Middle frontal gyrus (tissue), 1 donor: ENCODE data around the gene DPYD.

ENCODE experiments used
- DNase-seq: peaks from one replicate; pipeline ENCODE4 v3.0.0-alpha.2; 2015; ENCODE audit warnings: low spot score; ENCODE audit errors: extremely low spot score

The DPYD gene

GRCh38 chr1:97721221-97721620 lies 199.6 kb downstream of the DPYD start:
- DNase-seq, result no peak

GRCh38 chr1:97712980-97713379 lies 207.9 kb downstream of the DPYD start:
- no peak for DNase-seq

GRCh38 chr1:97711858-97712257 lies 209.0 kb downstream of the DPYD start:
- DNase-seq, result no peak

- DNase-seq, result no peak
Observed at GRCh38 chr1:97693601-97694000, 227.2 kb downstream of the DPYD start.

- DNase-seq, result no peak
Observed at GRCh38 chr1:97691325-97691724, 229.5 kb downstream of the DPYD start.

- DNase-seq, result no peak
Observed at GRCh38 chr1:97685360-97685759, 235.5 kb downstream of the DPYD start.

- DNase-seq, result no peak
Observed at GRCh38 chr1:97680894-97681293, 239.9 kb downstream of the DPYD start.

GRCh38 chr1:97680470-97680869 lies 240.4 kb downstream of the DPYD start:
- DNase-seq, result no peak

- no peak for DNase-seq
Observed at GRCh38 chr1:97677702-97678101, 243.1 kb downstream of the DPYD start.

GRCh38 chr1:97674517-97674916 lies 246.3 kb downstream of the DPYD start:
- no peak for DNase-seq

- DNase-seq, result no peak
Observed at GRCh38 chr1:97668945-97669344, 251.9 kb downstream of the DPYD start.

GRCh38 chr1:97660431-97661105 lies 260.3 kb downstream of the DPYD start:
- no peak for DNase-seq

- no peak for DNase-seq
Observed at GRCh38 chr1:97654876-97655585, 265.8 kb downstream of the DPYD start.

GRCh38 chr1:97651250-97651649 lies 269.6 kb downstream of the DPYD start:
- DNase-seq, result no peak

GRCh38 chr1:97649591-97649990 lies 271.2 kb downstream of the DPYD start:
- DNase-seq, result no peak

GRCh38 chr1:97647776-97648175 lies 273.1 kb downstream of the DPYD start:
- DNase-seq, result no peak

- no peak for DNase-seq
Observed at GRCh38 chr1:97646071-97646470, 274.8 kb downstream of the DPYD start.

GRCh38 chr1:97640677-97641076 lies 280.2 kb downstream of the DPYD start:
- DNase-seq, result no peak

GRCh38 chr1:97636941-97637340 lies 283.9 kb downstream of the DPYD start:
- no peak for DNase-seq

GRCh38 chr1:97634758-97635157 lies 286.1 kb downstream of the DPYD start:
- no peak for DNase-seq

GRCh38 chr1:97632776-97633175 lies 288.1 kb downstream of the DPYD start:
- no peak for DNase-seq

- no peak for DNase-seq
Observed at GRCh38 chr1:97632075-97632474, 288.8 kb downstream of the DPYD start.

GRCh38 chr1:97630948-97631347 lies 289.9 kb downstream of the DPYD start:
- DNase-seq, result no peak
